Mononuclear cell (primary cell): Measurements from ENCODE around the gene LRSAM1. TPM values are rescaled to one million over a fixed set of nuclear protein-coding genes. Genes with fewer than 3 reads are reported as not detected.

Experiments used
- H3K27me3 ChIP-seq: 2 replicates; pipeline ENCODE4 v1.6.0; 2011; ENCODE audit warnings: low read length, control low read depth; ENCODE audit not compliant: insufficient read depth
- H3K4me1 ChIP-seq: 2 replicates; pipeline ENCODE4 v1.5.1; 2011; ENCODE audit warnings: mild to moderate bottlenecking, low read length, control low read depth; ENCODE audit not compliant: insufficient read depth
- H3K4me3 ChIP-seq: 2 replicates; pipeline ENCODE4 v1.5.1; 2011; ENCODE audit warnings: mild to moderate bottlenecking, low read length, moderate library complexity
- H3K9me3 ChIP-seq: 2 replicates; pipeline ENCODE4 v1.5.1; 2011; ENCODE audit warnings: low read depth, mild to moderate bottlenecking, control low read depth, low read length
- total RNA-seq: library from RNA; depleted of rRNA; stranded (reverse); fragments of >200 nt; gene quantifications from one replicate; pipeline ENCODE4 v1.2.3, GENCODE V29; 2012

The LRSAM1 gene
- total RNA-seq, 1 donor = 6.8 TPM

DNA sequence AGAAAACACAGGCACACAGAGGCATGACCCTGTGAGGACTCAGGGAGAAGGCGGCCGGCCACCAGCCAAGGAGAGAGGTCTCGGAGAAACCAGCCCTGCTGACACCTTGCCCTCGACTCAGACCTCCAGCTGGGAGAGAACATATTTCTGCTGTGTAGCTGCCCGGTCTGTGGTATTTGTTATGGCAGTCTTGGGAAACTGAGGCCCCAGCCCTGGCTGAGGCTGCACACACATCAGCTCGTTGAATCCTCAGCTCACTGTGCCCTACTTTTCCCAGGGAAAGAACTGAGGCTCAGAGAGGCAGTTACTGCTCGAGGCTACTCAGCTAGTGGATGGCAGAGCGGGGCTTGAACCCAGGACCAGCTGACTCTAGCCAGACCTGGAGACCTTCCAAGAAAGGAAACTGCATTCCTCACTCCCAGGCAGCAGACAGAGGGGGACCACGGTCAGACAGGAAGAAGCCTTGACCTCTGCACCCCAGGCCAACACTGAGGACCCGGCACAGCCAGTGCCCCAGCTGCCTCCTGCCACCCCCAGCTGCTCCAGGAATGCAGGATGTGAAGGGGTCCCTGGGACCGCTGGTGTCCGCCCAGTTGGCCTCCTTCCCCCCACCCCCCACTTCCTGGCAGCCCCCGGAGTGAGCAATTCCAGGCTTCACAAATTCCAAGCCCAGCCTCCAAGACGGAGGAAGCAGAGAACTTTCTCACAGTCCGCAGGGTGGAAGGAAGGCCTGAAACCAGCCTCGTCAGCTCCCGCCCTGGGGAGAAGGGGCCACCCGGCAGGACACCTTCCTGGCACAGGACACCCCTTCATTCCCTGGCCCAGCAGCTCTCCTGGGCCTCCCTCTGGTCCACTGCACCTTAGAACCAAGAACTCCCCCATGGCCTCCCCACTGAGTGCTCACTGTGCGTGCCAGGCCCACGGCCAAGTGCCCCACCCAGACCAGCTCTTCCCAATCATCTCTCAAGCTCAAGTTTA lies 69.9 kb downstream of the LRSAM1 start:
- H3K9me3 ChIP-seq = peaks cover 6% of the 10 kb centered on the region

DNA sequence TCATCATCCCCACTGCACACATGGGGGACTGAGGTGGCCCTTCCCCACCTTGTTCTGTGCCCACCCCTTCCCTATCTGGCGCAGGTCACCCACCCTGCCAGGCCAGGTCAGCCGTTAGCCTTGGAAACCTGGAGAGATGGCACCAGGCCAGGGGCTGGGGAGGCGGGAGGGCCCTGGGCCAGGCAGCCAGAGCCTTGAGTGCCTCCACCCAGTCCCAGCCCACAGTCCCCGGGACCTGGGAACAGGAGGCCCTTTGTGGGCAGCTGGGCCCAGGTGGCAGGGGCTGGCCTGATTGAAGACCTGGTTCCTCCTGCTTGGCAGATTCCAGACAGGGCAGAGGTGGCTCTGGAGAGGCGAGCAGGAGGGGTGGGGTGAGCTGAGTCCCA lies 70.6 kb downstream of the LRSAM1 start:
- H3K4me1 ChIP-seq = peaks cover 21% of the 10 kb centered on the region
- H3K27me3 ChIP-seq = no peaks in the 10 kb centered on the region
- H3K4me3 ChIP-seq = no peak overlapping the region
- H3K9me3 ChIP-seq = peaks cover 6% of the 10 kb centered on the region

More for the DNA sequence above, 69.9 kb downstream of the LRSAM1 start:
- Histone ChIP-seq H3K4me3 (no peak overlapping the region), H3K4me1 (peaks cover 21% of the 10 kb centered on the region), H3K27me3 (no peaks in the 10 kb centered on the region)

DNA sequence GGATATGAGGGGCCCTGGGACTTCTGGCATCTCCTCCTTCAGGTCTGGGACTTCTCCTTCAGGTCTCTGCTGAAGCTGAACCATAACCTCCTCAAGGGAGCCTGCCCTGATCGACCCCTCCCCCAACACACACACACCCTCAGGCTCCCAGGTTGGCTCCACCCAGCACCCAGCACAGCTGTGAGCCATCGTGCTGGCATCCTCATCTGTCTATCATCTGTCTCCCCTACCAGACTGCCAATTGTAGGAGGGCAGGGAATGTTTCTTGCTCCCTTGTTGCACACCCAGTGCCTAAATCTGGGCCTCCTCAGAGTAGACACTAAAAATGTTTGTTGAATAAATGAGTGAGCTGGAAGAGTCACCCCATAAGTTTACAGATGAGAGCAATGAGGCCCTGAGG lies 71.4 kb downstream of the LRSAM1 start:
- H3K4me3 ChIP-seq = no peak overlapping the region
- H3K9me3 ChIP-seq = peaks cover 6% of the 10 kb centered on the region
- H3K4me1 ChIP-seq = peaks cover 21% of the 10 kb centered on the region
- no peaks in the 10 kb centered on the region for H3K27me3 ChIP-seq

- Histone ChIP-seq H3K9me3 (peaks cover 6% of the 10 kb centered on the region), H3K4me3 (no peak overlapping the region), H3K27me3 (no peaks in the 10 kb centered on the region), H3K4me1 (peaks cover 21% of the 10 kb centered on the region)
Measured at GRCh38 chr9:127523312-127523851, 72.1 kb downstream of the LRSAM1 start.

DNA sequence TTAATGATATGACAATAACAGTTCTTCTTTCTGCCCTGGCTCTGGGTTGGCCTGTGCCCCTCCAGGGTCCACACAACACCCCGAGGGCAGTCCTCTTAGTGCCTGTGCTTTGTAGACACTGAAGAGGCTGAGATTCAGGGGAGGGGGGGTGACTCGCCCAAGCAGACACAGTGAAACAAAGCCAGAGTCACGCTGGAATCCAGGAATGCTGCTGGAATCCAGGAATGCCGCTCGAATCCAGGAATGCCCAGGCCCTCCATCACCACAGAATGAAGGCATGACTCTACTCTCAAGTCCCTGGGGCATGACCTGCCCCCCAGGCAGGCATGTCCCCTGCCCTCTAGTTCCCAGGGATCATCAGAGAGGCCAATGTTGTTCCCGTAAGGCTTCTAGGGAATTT lies 73.1 kb downstream of the LRSAM1 start:
- Histone ChIP-seq H3K9me3 (peaks cover 6% of the 10 kb centered on the region), H3K27me3 (no peaks in the 10 kb centered on the region), H3K4me3 (no peak overlapping the region), H3K4me1 (peaks cover 18% of the 10 kb centered on the region)

DNA sequence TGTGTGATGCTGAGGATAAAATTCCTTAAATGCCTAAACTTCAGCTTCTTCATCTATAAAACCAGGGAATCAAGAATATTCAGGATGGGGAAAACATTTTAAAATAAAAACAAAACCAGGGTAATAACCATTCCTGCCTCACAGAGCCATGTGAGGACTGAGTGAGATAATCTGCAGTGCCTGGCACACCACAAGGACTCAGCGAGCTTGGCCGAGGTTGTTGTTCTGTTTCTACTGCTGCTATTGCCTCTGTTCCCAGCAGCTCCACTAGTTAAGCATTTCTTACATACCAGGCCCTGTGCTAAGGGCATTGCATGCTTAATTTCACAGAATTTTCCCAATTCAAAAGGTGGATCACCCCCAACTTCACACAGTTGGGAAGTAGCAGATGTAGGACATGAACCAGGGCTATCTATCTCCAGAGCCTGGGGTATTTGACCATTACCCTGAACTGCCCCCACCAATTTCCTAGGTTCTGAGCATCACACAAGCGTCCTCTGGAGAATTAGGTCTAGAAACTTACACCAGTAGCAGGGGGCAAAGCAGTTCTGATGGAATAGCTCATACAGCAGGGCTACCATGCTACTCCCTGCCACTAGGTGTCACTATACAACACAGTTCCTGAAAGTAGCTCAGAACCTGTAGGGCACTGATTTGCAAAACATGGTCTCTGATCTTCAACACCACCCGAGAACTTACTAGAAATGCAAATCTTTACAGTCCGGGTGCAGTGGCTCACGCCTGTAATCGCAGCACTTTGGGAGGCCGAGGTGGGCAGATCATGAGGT lies 74.3 kb downstream of the LRSAM1 start:
- peaks cover 6% of the 10 kb centered on the region for H3K9me3 ChIP-seq
- no peaks in the 10 kb centered on the region for H3K27me3 ChIP-seq
- peaks cover 6% of the 10 kb centered on the region for H3K4me1 ChIP-seq
- no peak overlapping the region for H3K4me3 ChIP-seq

- H3K4me3 ChIP-seq = no peak overlapping the region
- no peaks in the 10 kb centered on the region for H3K27me3 ChIP-seq
- peaks cover 6% of the 10 kb centered on the region for H3K9me3 ChIP-seq
- H3K4me1 ChIP-seq = no peaks in the 10 kb centered on the region
Measured at GRCh38 chr9:127526655-127527559, 75.6 kb downstream of the LRSAM1 start.

DNA sequence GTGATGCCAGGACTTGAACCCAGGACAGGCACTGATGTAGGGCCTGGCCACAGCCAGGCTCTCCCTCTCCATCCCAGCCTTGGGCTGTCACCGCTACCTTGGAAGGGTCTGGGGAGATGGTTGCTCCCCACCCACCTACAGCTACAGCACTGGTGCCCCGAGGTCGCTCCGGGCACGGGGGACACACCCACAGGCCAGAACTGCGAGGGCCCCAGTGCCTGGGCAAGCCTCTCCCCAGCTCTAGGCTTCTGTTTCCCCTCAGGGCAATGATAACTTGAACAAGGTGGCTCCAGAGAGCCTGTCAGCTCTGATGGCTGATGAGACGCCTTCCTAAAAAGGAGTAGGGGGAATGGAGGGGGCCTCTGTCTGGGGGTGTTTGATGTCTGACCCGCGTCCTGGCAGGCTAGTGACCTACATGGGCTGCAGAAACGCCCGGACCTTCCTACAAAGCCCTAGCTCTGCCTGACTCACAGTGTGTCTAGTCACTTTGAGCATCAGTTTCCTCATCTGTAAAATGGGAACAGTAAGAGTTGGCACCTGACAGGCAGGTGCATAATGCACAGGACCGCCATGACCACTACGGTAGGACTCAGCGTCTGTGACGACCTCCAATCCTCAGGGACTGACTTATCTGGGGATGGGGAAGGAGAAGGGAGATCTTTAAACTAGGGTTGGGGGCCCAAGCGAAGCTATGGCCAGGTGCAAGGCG lies 76.4 kb downstream of the LRSAM1 start:
- Histone ChIP-seq H3K4me1 (no peaks in the 10 kb centered on the region), H3K27me3 (no peaks in the 10 kb centered on the region), H3K4me3 (no peak overlapping the region), H3K9me3 (peaks cover 6% of the 10 kb centered on the region)

- H3K9me3 ChIP-seq = peaks cover 6% of the 10 kb centered on the region
- H3K27me3 ChIP-seq = no peaks in the 10 kb centered on the region
- no peaks in the 10 kb centered on the region for H3K4me1 ChIP-seq
- no peak overlapping the region for H3K4me3 ChIP-seq
Measured at GRCh38 chr9:127528422-127529251, 77.3 kb downstream of the LRSAM1 start.

GRCh38 chr9:127529671-127530070 lies 78.4 kb downstream of the LRSAM1 start:
- Histone ChIP-seq H3K4me1 (no peaks in the 10 kb centered on the region), H3K4me3 (no peak overlapping the region), H3K9me3 (peaks cover 6% of the 10 kb centered on the region), H3K27me3 (no peaks in the 10 kb centered on the region)

DNA sequence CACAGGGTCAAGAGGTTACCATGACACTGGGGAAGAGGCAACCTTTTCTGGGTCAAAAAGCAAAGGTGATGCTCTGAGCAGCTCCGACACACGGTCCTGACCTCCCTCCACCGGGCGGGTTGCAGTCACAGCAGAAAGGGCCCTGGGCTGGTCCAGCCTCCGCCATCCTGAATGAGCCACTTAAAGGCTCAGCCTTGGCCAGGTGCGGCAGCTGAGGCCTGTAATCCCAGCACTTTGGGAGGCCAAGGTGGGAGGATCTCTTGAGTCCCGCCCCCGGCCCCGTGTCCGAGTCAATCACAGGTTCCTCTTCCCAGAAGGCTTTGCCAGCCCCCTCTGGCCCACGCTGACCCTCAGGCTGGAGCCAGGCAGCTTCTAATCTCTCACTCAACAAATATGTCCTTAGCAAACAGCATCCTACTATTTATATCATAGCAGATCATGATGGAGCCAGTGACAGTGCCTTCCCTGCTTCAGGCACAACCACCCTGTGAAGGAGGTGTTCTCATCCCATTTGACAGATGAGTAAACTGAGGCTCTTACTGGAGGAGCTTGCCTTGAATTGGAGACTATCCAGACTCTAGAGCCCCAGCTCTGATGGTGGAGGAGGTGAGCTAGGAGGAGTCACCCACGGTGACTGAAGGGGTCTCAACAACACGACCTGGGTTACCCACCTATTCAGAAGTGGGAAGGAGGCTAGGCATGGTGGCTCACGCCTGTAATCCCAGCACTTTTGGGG lies 79.1 kb downstream of the LRSAM1 start:
- Histone ChIP-seq H3K27me3 (no peaks in the 10 kb centered on the region), H3K4me3 (no peak overlapping the region), H3K4me1 (no peaks in the 10 kb centered on the region), H3K9me3 (peaks cover 4% of the 10 kb centered on the region)

- no peak overlapping the region for H3K4me3 ChIP-seq
- H3K4me1 ChIP-seq = no peaks in the 10 kb centered on the region
- H3K27me3 ChIP-seq = no peaks in the 10 kb centered on the region
- H3K9me3 ChIP-seq = no peaks in the 10 kb centered on the region
Measured at GRCh38 chr9:127531676-127532075, 80.4 kb downstream of the LRSAM1 start.
